Kidney (tissue), 14 donors: ENCODE measurements around the gene PDIK1L. TPM values are rescaled to one million over a fixed set of nuclear protein-coding genes. Genes with fewer than 3 reads are reported as not detected.

Experiments
- DNase-seq, 5 donors: peaks; one replicate each; pipeline ENCODE4 v3.0.0-alpha.2; 2013 to 2020
- FAIRE-seq: peaks from 2 replicates; lab custom pipeline; 2012; peaks lifted over from hg19 to GRCh38; lab: Jason Lieb, UNC
- H3K27ac ChIP-seq, 2 donors: one replicate each; pipeline ENCODE4 v1.7.0; 2013; ENCODE audit warnings: low read depth in 2 of 2, low read length in 2 of 2, inconsistent platforms in 1 of 2
- H3K27me3 ChIP-seq: one replicate; pipeline ENCODE4 v1.7.1; 2013; ENCODE audit warnings: low read length, inconsistent platforms; ENCODE audit not compliant: control insufficient read depth, insufficient read depth
- H3K36me3 ChIP-seq, 3 donors: one replicate each; pipeline versions ENCODE4 v1.7.0 to v1.7.1; 2013; ENCODE audit warnings: low read length in 3 of 3, control low read depth in 1 of 3, inconsistent platforms in 1 of 3; ENCODE audit not compliant: insufficient read depth in 3 of 3, control insufficient read depth in 2 of 3
- H3K4me1 ChIP-seq, 3 donors: one replicate each; pipeline versions ENCODE4 v1.7.0 to v1.7.1; 2013; ENCODE audit warnings: low read length in 3 of 3, inconsistent platforms in 1 of 3, low read depth in 1 of 3; ENCODE audit not compliant: control insufficient read depth in 2 of 3, insufficient read depth in 2 of 3
- H3K4me3 ChIP-seq, 3 donors: one replicate each; pipeline versions ENCODE4 v1.7.0 to v1.8.1; 2013; ENCODE audit warnings: low read length in 3 of 3, control low read depth in 1 of 3, inconsistent platforms in 1 of 3
- H3K9ac ChIP-seq, 3 donors: one replicate each; pipeline versions ENCODE4 v1.7.0 to v1.7.1; 2013; ENCODE audit warnings: low read length in 3 of 3, control low read depth in 1 of 3, inconsistent platforms in 1 of 3
- H3K9me3 ChIP-seq, 3 donors: one replicate each; pipeline versions ENCODE4 v1.7.0 to v1.7.1; 2013; ENCODE audit warnings: low read length in 3 of 3, control low read depth in 1 of 3, inconsistent platforms in 1 of 3; ENCODE audit not compliant: control insufficient read depth in 2 of 3, insufficient read depth in 1 of 3
- intact Hi-C: fragments of 100-400 bp; cut with DNase I; formaldehyde crosslinking; loops from one replicate; pipeline ENCODE4 v1.11.1; 2022
- polyA plus RNA-seq: library from polyadenylated mRNA; stranded (reverse); fragments of 350-450 nt; fragmentation: Illumina TruSeq; extraction: RNeasy Lipid Tissue Mini Kit (QIAGEN cat#74804); gene quantifications from one replicate; pipeline ENCODE4 v1.2.3, GENCODE V29; 2014; ENCODE audit warnings: low read depth, low replicate concordance; ENCODE audit not compliant: insufficient read depth
- total RNA-seq: library from RNA; stranded (reverse); fragmentation: NEBNext Ultra II Directional; extraction: Animal tissue kit (Norgen Biotek cat#: 25700); gene quantifications from one replicate; pipeline ENCODE4 v1.2.1, GENCODE V29; 2021
- TF ChIP-seq, protein P1 (sequence below): IDR thresholded peaks from 3 replicates; pipeline ENCODE4 v1.5.1; 2012; ENCODE audit warnings: mild to moderate bottlenecking, moderate library complexity, borderline replicate concordance; ENCODE audit not compliant: insufficient read depth; ENCODE audit errors: extremely low read depth
- donor health status: control.
- donor health status: control.
- donor health status: control.
- donor health status: control.
- donor health status: control.
- donor health status: DM: yes; HTN: yes; CAD: no.
- donor health status: Normal renal cell carcinoma (clear cell type).

The PDIK1L gene
- total and polyA plus RNA-seq, 2 donors from 2014 or later = 3.7 to 13.9 TPM

DNA sequence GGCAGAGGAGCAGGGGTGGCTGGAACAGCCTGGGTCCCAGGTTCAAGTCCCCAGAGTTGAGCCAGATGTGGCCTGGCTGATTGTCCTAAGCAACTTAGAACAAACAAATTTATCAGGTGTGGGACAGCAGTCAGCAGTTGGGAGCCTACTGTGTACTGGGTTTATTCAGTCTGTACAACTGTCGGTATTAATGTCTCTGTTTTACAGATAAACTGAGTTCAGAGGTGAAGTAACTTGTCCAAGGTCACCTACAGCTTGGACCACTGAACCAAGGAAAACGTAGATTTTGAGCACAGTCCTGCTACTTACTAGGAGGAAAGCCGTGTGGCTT, 29.6 kb upstream of the PDIK1L start:
- H3K36me3 ChIP-seq = no peaks in the 10 kb centered on the region
- H3K9me3 ChIP-seq = no peaks in the 10 kb centered on the region
- H3K27me3 ChIP-seq = no peaks in the 10 kb centered on the region
- H3K27ac ChIP-seq = no peak overlapping the region
- no peak overlapping the region for H3K4me3 ChIP-seq
- DNase-seq = no peak
- no peak overlapping the region for H3K9ac ChIP-seq
- H3K4me1 ChIP-seq = no peaks in the 10 kb centered on the region
- FAIRE-seq = no peak
- TF ChIP-seq, protein P1, sequence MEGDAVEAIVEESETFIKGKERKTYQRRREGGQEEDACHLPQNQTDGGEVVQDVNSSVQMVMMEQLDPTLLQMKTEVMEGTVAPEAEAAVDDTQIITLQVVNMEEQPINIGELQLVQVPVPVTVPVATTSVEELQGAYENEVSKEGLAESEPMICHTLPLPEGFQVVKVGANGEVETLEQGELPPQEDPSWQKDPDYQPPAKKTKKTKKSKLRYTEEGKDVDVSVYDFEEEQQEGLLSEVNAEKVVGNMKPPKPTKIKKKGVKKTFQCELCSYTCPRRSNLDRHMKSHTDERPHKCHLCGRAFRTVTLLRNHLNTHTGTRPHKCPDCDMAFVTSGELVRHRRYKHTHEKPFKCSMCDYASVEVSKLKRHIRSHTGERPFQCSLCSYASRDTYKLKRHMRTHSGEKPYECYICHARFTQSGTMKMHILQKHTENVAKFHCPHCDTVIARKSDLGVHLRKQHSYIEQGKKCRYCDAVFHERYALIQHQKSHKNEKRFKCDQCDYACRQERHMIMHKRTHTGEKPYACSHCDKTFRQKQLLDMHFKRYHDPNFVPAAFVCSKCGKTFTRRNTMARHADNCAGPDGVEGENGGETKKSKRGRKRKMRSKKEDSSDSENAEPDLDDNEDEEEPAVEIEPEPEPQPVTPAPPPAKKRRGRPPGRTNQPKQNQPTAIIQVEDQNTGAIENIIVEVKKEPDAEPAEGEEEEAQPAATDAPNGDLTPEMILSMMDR = no peak
- intact Hi-C loops = no loop called here

DNA sequence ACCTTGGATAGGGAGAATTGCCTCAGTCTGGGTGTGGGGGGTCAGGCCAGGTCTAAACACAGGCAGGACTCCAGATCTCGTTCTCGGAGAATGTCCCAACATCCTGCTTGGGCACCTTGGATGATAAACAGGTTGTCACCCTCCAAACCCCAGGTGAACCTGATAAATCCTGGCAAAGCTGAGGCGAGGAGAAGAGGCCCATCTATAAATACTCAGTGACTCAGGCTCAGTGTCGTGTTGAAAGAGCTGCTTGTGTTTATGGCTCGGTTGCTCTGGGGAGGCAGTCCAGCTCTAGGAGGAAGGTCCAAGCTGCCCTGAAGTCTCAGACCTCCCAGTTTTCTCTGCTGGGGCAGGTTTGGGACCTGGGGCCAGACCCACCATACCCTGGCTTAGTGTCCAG, 28.4 kb upstream of the PDIK1L start:
- Histone ChIP-seq H3K4me3 (no peak overlapping the region), H3K36me3 (no peaks in the 10 kb centered on the region), H3K4me1 (no peaks in the 10 kb centered on the region), H3K9me3 (no peaks in the 10 kb centered on the region), H3K27me3 (no peaks in the 10 kb centered on the region), H3K27ac (no peak overlapping the region), H3K9ac (no peak overlapping the region)
- TF ChIP-seq, protein P1 = no peak
- intact Hi-C loops = no loop called here
- FAIRE-seq (no peak), DNase-seq (no peak)

DNA sequence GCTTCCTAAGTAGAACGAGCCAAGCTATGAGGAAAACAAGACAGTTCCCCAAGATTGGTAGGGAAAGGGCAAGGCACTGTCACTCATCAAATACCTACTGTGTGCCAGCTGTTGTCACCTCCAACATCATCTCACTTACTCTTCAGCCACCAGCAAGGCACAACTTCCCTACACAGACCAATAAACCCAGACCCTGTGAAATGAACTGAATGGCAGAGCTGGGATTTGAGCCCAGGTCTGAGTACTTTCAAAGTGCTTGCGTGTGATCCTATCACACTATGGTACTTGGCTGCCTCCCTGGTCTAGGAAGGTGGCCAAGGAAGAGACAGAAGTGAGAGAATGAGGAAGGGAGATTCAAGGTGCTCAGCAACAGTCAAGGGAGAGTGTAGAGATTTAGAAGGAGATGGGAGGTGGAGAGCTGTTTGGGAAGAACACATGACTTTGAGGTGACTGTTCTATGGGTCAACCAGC, 27.5 kb upstream of the PDIK1L start:
- Histone ChIP-seq H3K9me3 (no peaks in the 10 kb centered on the region), H3K4me3 (no peak overlapping the region), H3K27ac (no peak overlapping the region), H3K27me3 (no peaks in the 10 kb centered on the region), H3K9ac (no peak overlapping the region), H3K4me1 (no peaks in the 10 kb centered on the region), H3K36me3 (no peaks in the 10 kb centered on the region)
- intact Hi-C loops = no loop called here
- no peak for DNase-seq
- FAIRE-seq = no peak
- TF ChIP-seq, protein P1 = no peak

DNA sequence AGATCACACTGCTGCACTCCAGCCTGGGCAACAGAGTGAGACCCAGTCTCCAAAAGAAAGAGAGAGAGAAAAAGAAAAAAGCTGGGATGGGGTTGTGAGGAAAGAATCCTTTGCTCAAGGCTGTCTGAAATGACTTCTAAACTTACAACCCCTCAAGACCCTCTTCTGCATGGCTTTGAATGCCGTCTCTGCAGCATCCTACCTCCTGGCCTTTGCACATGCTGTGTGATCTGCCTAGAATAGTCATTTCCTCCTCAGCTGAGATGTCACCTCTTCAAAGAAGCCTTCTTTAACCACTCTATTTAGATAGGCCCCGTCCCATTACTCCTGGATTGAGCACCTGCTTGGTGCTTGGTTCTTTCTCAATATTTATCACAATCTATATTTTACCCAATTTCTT, 26.8 kb upstream of the PDIK1L start:
- DNase-seq = no peak
- H3K27me3 ChIP-seq = no peaks in the 10 kb centered on the region
- no peak overlapping the region for H3K9ac ChIP-seq
- intact Hi-C loops = no loop called here
- no peaks in the 10 kb centered on the region for H3K36me3 ChIP-seq
- no peaks in the 10 kb centered on the region for H3K9me3 ChIP-seq
- no peak for FAIRE-seq
- no peaks in the 10 kb centered on the region for H3K4me1 ChIP-seq
- TF ChIP-seq, protein P1 = no peak
- no peak overlapping the region for H3K27ac ChIP-seq
- no peak overlapping the region for H3K4me3 ChIP-seq
